HG02981 (cell line): ENCODE results near the gene CNPY1.
A peak's percentile ranks its signal among the peaks of the same experiment; 100 is the strongest.
"Not testable (repeated sequence)": the region's sequence is repeated elsewhere in the genome, so short reads cannot be mapped to it uniquely, and the experiment has no call there.

Experiments used
- ATAC-seq: cut with Tn5 transposase; IDR thresholded peaks from one replicate; pipeline ENCODE4 v1.9.1; 2021; ENCODE audit warnings: mild to moderate bottlenecking, moderate library complexity; ENCODE audit not compliant: unreplicated experiment

CNPY1 gene

GRCh38 chr7:155546449-155546848, at the start of gene CNPY1:
Gene CNPY1 (minus strand): TSS chr7:155546559. CDS start chr7:155545929, 630 bp downstream.
- ATAC-seq = not testable (repeated sequence)

- ATAC-seq = no peak
These were observed 48.6 kb upstream of the CNPY1 start for GRCh38 chr7:155594961-155595366.

GRCh38 chr7:155594163-155594732, 47.9 kb upstream of the CNPY1 start:
- no peak for ATAC-seq

GRCh38 chr7:155593461-155594162, 47.3 kb upstream of the CNPY1 start:
- ATAC-seq = no peak

DNA sequence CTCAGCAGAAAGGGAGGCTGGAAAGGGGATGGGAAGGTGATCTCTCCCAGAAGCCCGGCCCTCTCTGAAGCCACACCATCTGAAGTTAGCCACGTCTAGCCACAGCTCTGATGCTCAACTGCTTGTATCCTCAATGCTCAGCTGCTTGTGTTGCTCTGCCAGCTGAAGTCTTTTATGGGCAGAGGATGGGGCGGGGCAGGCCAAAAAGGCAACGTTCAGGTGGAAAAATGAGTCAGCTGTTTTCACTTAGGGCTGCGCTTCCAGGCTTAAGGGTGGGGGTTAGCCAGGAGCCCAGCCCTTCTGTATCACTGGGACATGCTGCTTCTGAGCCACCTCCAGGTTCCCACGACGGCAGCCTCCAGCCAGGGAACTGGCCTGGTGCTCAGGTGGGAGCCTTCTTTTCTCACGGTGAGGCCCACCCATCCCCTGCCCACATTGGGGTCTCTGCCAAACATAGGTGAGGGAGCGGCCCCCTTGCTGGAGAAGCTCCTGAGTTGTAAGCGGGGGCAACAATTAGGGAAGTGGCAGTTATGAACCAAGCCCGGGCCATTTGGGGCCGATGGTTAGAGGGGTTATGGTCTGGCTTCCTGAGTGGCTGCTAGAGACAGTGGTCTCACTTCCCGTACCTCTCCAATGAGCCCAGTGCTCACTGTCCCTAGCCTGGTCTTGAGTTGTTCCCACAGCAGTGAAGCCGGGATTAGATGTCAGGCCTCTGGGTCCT, 44.9 kb upstream of the CNPY1 start:
- no peak for ATAC-seq

- ATAC-seq = peak; percentile 54
These were observed 44.1 kb upstream of the CNPY1 start for GRCh38 chr7:155590215-155591018.

DNA sequence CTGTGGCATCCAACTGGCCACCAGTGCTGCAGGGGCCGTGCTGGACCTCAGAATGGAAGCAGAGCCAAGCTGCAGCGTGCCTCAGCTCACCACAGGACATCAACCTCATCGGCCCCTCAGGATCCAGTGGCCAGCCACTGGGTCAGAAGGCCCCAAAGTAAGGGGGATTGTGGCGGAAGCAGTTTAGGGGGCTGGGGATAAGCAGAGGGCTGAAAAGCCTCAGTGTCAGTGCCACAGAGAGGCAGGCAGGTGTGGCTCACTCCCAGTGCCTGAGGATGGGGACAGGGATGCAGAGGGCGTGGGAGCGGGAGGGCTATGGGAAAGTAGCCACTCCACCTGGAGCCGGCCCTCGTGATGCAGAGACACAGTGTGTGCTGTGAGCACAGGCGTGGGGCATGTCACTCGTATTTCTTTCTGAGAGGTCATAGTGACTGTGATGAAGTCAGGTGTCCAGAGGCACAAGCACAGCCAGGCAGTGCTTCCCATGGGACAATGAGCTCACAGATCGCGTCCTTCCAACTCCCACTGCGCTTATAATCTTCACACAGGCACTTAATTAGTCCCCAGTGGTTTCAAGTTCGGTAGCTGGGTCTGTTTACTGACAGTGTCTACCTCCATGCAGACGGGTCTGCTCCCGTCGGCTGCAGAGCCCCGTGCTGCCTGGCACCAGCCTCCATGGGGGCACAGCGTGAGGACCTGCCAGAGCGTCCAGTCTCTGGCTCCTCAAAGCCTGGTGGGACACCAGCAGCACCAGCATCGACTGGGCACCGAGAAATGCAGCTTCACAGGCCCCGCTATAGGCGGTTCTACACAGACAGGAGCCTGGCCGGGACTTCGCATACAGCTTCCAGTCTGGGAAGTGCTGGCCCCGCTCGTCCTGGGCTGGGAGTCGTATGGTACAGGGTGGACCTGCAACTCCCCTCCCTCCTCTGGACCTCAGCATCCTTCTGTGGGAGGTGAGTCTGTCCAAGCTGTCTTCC, 42.9 kb upstream of the CNPY1 start:
- ATAC-seq = no peak

GRCh38 chr7:155588468-155588998, 42.2 kb upstream of the CNPY1 start:
- ATAC-seq = no peak

DNA sequence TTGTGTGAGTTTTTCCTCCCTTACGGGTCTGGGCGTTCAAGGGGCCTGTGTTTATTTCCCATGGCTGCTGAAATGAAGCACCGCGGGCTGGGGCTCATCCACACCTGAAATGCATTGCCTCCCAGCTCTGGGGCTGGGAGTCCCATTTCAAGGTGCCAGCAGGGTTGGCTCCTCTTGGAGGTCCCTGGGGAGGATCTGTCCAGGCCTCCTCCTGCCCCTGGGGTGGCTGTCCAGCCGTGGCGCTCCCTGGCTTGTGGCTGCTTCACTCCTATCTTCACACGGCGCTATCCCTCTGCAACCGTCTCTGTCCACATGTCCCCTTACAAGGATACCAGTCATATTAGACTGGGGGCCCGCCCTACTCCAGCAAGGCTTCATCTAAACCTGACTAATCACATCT, 41.1 kb upstream of the CNPY1 start:
- ATAC-seq = no peak

GRCh38 chr7:155586843-155587440, 40.6 kb upstream of the CNPY1 start:
- no peak for ATAC-seq

- no peak for ATAC-seq
These were observed 39.6 kb upstream of the CNPY1 start for GRCh38 chr7:155585951-155586350.

DNA sequence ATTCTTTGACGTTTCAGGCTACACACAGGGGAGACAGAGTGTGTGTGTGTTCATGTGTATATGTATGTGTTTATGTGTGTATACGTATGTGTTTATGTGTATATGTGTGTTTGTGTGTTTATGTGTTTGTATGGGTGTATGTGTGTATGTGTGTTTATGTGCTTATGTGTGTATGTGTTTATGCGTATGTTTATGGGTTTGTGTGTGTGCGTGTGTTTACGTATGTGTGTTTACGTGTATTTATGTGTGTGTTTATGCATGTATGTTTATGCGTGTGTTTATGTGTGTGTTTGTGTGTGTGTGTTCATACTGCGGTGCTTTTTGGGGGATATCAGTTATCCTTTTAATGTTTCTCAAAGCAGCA, 39.2 kb upstream of the CNPY1 start:
- ATAC-seq = no peak

- no peak for ATAC-seq
These were observed 38.6 kb upstream of the CNPY1 start for GRCh38 chr7:155584763-155585531.

GRCh38 chr7:155584261-155584660, 37.9 kb upstream of the CNPY1 start:
- no peak for ATAC-seq

- ATAC-seq = no peak
These were observed 37.3 kb upstream of the CNPY1 start for GRCh38 chr7:155583636-155584035.

DNA sequence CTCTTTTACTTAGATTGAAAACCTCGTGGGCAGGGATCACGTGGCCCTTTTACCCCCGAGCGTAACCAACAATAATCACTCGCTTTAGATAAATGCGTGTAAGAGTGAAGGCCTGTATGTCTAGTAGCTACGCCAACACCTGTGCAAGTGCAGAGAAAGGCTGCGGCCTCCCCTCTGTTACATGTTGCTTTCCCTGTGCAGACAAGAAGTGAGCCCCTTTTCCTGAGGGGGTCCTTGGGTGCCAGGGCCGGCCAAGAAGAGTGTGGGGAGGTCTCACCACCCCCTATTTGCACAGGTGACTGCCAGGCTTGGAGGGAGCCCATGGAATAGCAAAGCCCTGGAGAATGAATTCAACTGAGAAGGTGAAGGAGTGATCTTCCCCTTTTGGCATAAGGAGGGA, 35.6 kb upstream of the CNPY1 start:
- ATAC-seq = no peak

GRCh38 chr7:155581107-155581830, 34.9 kb upstream of the CNPY1 start:
- no peak for ATAC-seq

GRCh38 chr7:155580367-155580766, 34.0 kb upstream of the CNPY1 start:
- no peak for ATAC-seq
